ENCODE measurements around the gene SNAPC4.

DNA sequence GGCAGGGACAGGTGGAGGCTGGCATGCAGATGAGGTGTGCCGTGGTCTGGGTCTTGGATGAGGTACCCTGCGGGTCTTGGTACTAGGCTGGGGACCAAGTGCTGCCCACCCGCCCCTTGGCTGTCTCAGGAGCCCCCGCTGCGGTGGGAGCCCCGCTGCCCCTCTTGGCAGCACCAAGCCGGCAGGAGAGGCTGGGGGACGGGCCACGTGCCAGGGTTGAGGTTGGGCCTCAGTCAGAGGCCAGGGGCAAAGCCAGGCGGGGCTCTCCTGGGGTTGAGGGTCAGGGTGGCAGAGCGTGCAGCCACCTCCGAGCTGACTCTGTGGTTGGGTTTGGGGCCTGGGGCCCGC is 28.5 kb downstream of the SNAPC4 start:
- TF ChIP-seq CTCF (IDR thresholded peaks at IDR 0.05) (no peak), POLR2AphosphoS5 (IDR thresholded peaks at IDR 0.05; ENCODE audit: low read depth, low read length) (no peak), TCF7L2 (IDR thresholded peaks at IDR 0.05; ENCODE audit: low read depth, low read length) (no peak), SIN3A (IDR thresholded peaks at IDR 0.05; ENCODE audit: borderline replicate concordance, insufficient read depth, low read depth, low read length) (no peak)
- TF ChIP-seq, protein P1, sequence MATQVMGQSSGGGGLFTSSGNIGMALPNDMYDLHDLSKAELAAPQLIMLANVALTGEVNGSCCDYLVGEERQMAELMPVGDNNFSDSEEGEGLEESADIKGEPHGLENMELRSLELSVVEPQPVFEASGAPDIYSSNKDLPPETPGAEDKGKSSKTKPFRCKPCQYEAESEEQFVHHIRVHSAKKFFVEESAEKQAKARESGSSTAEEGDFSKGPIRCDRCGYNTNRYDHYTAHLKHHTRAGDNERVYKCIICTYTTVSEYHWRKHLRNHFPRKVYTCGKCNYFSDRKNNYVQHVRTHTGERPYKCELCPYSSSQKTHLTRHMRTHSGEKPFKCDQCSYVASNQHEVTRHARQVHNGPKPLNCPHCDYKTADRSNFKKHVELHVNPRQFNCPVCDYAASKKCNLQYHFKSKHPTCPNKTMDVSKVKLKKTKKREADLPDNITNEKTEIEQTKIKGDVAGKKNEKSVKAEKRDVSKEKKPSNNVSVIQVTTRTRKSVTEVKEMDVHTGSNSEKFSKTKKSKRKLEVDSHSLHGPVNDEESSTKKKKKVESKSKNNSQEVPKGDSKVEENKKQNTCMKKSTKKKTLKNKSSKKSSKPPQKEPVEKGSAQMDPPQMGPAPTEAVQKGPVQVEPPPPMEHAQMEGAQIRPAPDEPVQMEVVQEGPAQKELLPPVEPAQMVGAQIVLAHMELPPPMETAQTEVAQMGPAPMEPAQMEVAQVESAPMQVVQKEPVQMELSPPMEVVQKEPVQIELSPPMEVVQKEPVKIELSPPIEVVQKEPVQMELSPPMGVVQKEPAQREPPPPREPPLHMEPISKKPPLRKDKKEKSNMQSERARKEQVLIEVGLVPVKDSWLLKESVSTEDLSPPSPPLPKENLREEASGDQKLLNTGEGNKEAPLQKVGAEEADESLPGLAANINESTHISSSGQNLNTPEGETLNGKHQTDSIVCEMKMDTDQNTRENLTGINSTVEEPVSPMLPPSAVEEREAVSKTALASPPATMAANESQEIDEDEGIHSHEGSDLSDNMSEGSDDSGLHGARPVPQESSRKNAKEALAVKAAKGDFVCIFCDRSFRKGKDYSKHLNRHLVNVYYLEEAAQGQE (IDR thresholded peaks at IDR 0.05; ENCODE audit: insufficient read depth in 1 of 2, low read depth in 2 of 2, low read length in 1 of 2), result no peak
